ENCODE data around the gene C1QL4.

- TF ChIP-seq CTCF (IDR thresholded peaks at IDR 0.05; ENCODE audit: low read depth, low read length) = peak; percentile 77
- TF ChIP-seq MYC (IDR thresholded peaks at IDR 0.05; ENCODE audit: low read depth, low read length) = no peak
- TF ChIP-seq POLR2A (IDR thresholded peaks at IDR 0.05; ENCODE audit: extremely low read depth, insufficient read length) = no peak
- TF ChIP-seq, protein P1, sequence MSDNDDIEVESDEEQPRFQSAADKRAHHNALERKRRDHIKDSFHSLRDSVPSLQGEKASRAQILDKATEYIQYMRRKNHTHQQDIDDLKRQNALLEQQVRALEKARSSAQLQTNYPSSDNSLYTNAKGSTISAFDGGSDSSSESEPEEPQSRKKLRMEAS (IDR thresholded peaks at IDR 0.05; ENCODE audit: low read depth, low read length) = no peak
These were observed 10.6 kb upstream of the C1QL4 start for GRCh38 chr12:49347311-49348193.

Data from NB4 (cell line).